A673 (cell line): ENCODE data around the gene ATP8A1. TPM values are rescaled to one million over a fixed set of nuclear protein-coding genes. Genes with fewer than 3 reads are reported as not detected.
A peak's percentile ranks its signal among the peaks of the same experiment; 100 is the strongest.

Source experiments
- BruUV-seq: library from RNA; stranded (reverse); fragments of 400-500 nt; replicated peaks from 2 replicates; lab custom pipeline; 2021; lab: Mats Ljungman, UMichigan
- CTCF ChIA-PET: fragments of 300-600 bp; sonication (Branson Sonifier 250); formaldehyde crosslinking; loops from one replicate; lab custom pipeline; 2022; ENCODE audit warnings: antibody characterized with exemption; lab: Charles Lee
- POLR2A ChIA-PET: fragments of 300-600 bp; sonication (Branson Sonifier 250); formaldehyde crosslinking; loops from one replicate; lab custom pipeline; 2022; ENCODE audit warnings: antibody characterized with exemption; ENCODE audit not compliant: low non-redundant PET; lab: Charles Lee
- DNase-seq: peaks from one replicate; pipeline ENCODE4 v3.0.0-alpha.2; 2015; ENCODE audit warnings: low spot score
- H3K27ac ChIP-seq: fragments of 200-600 bp; sonication (generic); 2 replicates; pipeline ENCODE4 v1.5.1; 2016; ENCODE audit warnings: mixed run types, low read depth, mild to moderate bottlenecking, mixed read lengths, antibody characterized with exemption, low read length; ENCODE audit not compliant: poor library complexity, severe bottlenecking
- H3K27me3 ChIP-seq: fragments of 200-600 bp; sonication (generic); replicated peaks from 2 replicates; pipeline ENCODE4 v1.6.1; 2017; ENCODE audit warnings: mixed run types, low read depth, mild to moderate bottlenecking, mixed read lengths, antibody characterized with exemption, low read length; ENCODE audit not compliant: insufficient read depth, poor library complexity
- H3K36me3 ChIP-seq: fragments of 200-600 bp; sonication (generic); 2 replicates; pipeline ENCODE4 v1.6.1; 2016; ENCODE audit warnings: mixed run types, mild to moderate bottlenecking, mixed read lengths, antibody characterized with exemption, low read length; ENCODE audit not compliant: insufficient read depth, poor library complexity, severe bottlenecking
- H3K4me1 ChIP-seq: fragments of 200-600 bp; sonication (generic); 2 replicates; pipeline ENCODE4 v1.6.1; 2017; ENCODE audit warnings: mixed run types, mild to moderate bottlenecking, mixed read lengths, antibody characterized with exemption, low read length; ENCODE audit not compliant: insufficient read depth, poor library complexity, severe bottlenecking
- H3K4me3 ChIP-seq: fragments of 200-600 bp; sonication (generic); 2 replicates; pipeline ENCODE4 v1.5.1; 2016; ENCODE audit warnings: low read depth, mixed run types, mild to moderate bottlenecking, mixed read lengths, low read length; ENCODE audit not compliant: poor library complexity, severe bottlenecking
- H3K9me3 ChIP-seq: fragments of 200-600 bp; sonication (generic); 2 replicates; pipeline ENCODE4 v1.6.1; 2016; ENCODE audit warnings: mixed run types, low read depth, mild to moderate bottlenecking, mixed read lengths, antibody characterized with exemption, low read length; ENCODE audit not compliant: poor library complexity, severe bottlenecking
- CTCF ChIP-seq: fragments of 300-800, 200-600 bp; sonication (generic); conservative IDR thresholded peaks from 2 replicates; pipeline ENCODE4 v1.5.1; 2017; ENCODE audit warnings: low read depth, mild to moderate bottlenecking, antibody characterized with exemption, low read length, moderate library complexity, mixed read lengths
- EZH2 ChIP-seq: fragments of 200-600 bp; sonication (generic); IDR thresholded peaks from 2 replicates; pipeline ENCODE4 v1.6.1; 2017; ENCODE audit warnings: borderline replicate concordance, low read depth, mild to moderate bottlenecking, mixed read lengths, antibody characterized with exemption, low read length; ENCODE audit not compliant: poor library complexity, severe bottlenecking
- intact Hi-C: fragments of 100-400 bp; cut with micrococcal nuclease; formaldehyde crosslinking; loops from one replicate; pipeline ENCODE4 v1.10.0; 2022; ENCODE audit not compliant: unreplicated experiment
- total RNA-seq: library from RNA; stranded (reverse); gene quantifications from 2 replicates; pipeline ENCODE4 v1.2.3, GENCODE V29; 2021

Gene ATP8A1
- total RNA-seq, 1 experiment from 2014 or later: 0.28 TPM

DNA sequence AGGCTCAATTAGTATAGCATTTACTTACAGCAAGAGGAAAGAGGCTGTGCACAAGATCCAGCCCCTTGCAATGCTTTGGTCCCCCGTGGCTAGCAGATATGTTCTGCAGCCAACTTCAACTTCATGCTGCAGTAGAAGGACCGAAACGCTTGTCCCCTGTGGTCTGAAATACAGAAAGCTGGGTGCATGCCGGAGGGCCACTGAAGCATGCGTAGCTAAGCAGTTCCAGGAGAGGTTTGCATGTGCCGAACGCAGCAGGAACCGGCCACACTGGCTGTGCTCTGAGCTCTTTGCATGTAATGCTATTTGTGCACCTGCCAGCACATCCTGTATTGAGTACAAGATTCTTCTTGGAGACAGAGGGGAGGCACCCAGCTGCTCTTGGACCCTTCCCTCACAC, 295.4 kb downstream of the ATP8A1 start:
- H3K27me3 ChIP-seq: peaks cover 4% of the 10 kb centered on the region
- no peaks in the 10 kb centered on the region for H3K36me3 ChIP-seq
- no peaks in the 10 kb centered on the region for H3K9me3 ChIP-seq
- no peak for TF ChIP-seq EZH2
- TF ChIP-seq CTCF: no peak
- intact Hi-C loops: no loop called here
- BruUV-seq: no TSS peak
- no peak for DNase-seq
- H3K4me3 ChIP-seq: no peak overlapping the region
- no peaks in the 10 kb centered on the region for H3K4me1 ChIP-seq
- no peak overlapping the region for H3K27ac ChIP-seq
- POLR2A ChIA-PET: no interaction called here
- CTCF ChIA-PET: no interaction called here

- H3K4me1 ChIP-seq: no peaks in the 10 kb centered on the region
- no TSS peak for BruUV-seq
- no peak overlapping the region for H3K4me3 ChIP-seq
- intact Hi-C loops: no loop called here
- peaks cover 6% of the 10 kb centered on the region for H3K27me3 ChIP-seq
- no peak overlapping the region for H3K27ac ChIP-seq
- CTCF ChIA-PET: no interaction called here
- DNase-seq: no peak
- POLR2A ChIA-PET: no interaction called here
- TF ChIP-seq EZH2 (no peak), CTCF (no peak)
- no peaks in the 10 kb centered on the region for H3K9me3 ChIP-seq
- H3K36me3 ChIP-seq: no peaks in the 10 kb centered on the region
These were observed 296.6 kb downstream of the ATP8A1 start for GRCh38 chr4:42360256-42360669.

DNA sequence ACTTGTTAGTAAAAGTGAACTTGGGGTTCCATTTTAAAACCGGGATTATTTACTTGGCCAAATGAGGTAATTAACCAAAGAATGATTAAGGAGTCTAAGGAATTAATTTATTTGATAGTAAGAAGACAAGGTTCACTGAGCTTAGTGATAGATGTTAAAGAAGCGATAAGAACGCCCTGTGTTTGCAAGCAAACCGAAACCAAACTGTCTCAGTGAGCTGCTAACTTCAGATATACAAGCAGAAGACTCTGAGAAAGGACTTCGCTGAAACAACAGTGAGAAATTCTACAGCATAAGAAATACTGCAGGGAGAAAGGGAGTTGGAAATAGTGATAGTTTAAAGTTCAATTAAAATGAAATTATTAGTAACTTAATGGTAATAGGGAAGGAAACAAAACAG, 297.2 kb downstream of the ATP8A1 start:
- H3K9me3 ChIP-seq: no peaks in the 10 kb centered on the region
- no peaks in the 10 kb centered on the region for H3K4me1 ChIP-seq
- DNase-seq: no peak
- CTCF ChIA-PET: no interaction called here
- no peaks in the 10 kb centered on the region for H3K36me3 ChIP-seq
- BruUV-seq: no TSS peak
- peaks cover 11% of the 10 kb centered on the region for H3K27me3 ChIP-seq
- H3K27ac ChIP-seq: no peak overlapping the region
- POLR2A ChIA-PET: no interaction called here
- intact Hi-C loops: no loop called here
- peak overlapping the region; percentile 24 for H3K4me3 ChIP-seq
- no peak for TF ChIP-seq CTCF
- no peak for TF ChIP-seq EZH2

Other genes starting within 250 kb of the ATP8A1 start
- gene GRXCR1, start 235.6 kb upstream of the ATP8A1 start, total RNA-seq: not detected in 2 replicates